Muscle layer of duodenum (tissue), 2 donors: ENCODE data around the gene RPL12.

ENCODE experiments used
- H3K27ac ChIP-seq: one replicate; pipeline ENCODE4 v1.7.0; 2013; ENCODE audit warnings: mild to moderate bottlenecking, low read length
- H3K27me3 ChIP-seq: one replicate; pipeline ENCODE4 v1.7.0; 2013; ENCODE audit warnings: low read depth, mild to moderate bottlenecking, control low read depth, low read length
- H3K36me3 ChIP-seq, 2 donors: one replicate each; pipeline ENCODE4 v1.7.0; 2013; ENCODE audit warnings: low read length in 2 of 2, control low read depth in 1 of 2, mild to moderate bottlenecking in 1 of 2; ENCODE audit not compliant: insufficient read depth in 2 of 2, control insufficient read depth in 1 of 2
- H3K4me1 ChIP-seq, 2 donors: one replicate each; pipeline ENCODE4 v1.7.0; 2013; ENCODE audit warnings: low read length in 2 of 2, mild to moderate bottlenecking in 2 of 2, control low read depth in 1 of 2, moderate library complexity in 1 of 2; ENCODE audit not compliant: insufficient read depth in 2 of 2, control insufficient read depth in 1 of 2
- H3K4me3 ChIP-seq, 2 donors: one replicate each; pipeline ENCODE4 v1.7.0; 2013; ENCODE audit warnings: low read length in 2 of 2, low read depth in 1 of 2, mild to moderate bottlenecking in 1 of 2
- H3K9me3 ChIP-seq, 2 donors: one replicate each; pipeline ENCODE4 v1.7.0; 2013; ENCODE audit warnings: low read length in 2 of 2, control low read depth in 1 of 2, mild to moderate bottlenecking in 1 of 2; ENCODE audit not compliant: control insufficient read depth in 1 of 2
- donor health status: healthy.

RPL12 gene

DNA sequence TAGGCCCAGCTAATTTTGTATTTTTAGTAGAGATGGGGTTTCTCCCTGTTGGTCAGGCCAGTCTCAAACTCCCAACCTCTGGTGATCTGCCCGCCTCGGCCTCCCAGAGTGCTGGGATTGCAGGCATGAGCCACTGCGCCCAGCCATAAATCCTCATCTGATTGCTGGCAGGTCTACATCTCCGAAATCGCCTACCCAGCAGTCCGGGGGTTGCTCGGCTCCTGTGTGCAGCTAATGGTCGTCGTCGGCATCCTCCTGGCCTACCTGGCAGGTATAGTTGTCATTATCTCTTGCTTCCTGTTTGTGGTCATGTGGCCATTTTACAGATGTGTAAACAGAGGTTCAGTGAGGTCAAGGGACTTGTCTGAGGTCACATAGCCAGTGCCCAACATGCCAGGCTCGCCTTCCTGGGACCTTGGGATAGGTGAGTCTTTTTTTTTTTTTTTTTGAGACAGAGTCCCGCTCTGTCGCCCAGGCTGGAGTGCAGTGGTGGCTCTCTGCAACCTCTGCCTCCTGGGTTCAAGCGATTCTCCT is 51.4 kb downstream of the RPL12 start:
- peaks cover 17 to 32% of the 10 kb centered on the region in 2 donors for H3K36me3 ChIP-seq
- H3K27me3 ChIP-seq, result no peaks in the 10 kb centered on the region
- H3K9me3 ChIP-seq, result no peaks in the 10 kb centered on the region
- no peak overlapping the region for H3K27ac ChIP-seq
- no peak overlapping the region for H3K4me3 ChIP-seq
- peaks cover 0 to 21% of the 10 kb centered on the region in 2 donors for H3K4me1 ChIP-seq

DNA sequence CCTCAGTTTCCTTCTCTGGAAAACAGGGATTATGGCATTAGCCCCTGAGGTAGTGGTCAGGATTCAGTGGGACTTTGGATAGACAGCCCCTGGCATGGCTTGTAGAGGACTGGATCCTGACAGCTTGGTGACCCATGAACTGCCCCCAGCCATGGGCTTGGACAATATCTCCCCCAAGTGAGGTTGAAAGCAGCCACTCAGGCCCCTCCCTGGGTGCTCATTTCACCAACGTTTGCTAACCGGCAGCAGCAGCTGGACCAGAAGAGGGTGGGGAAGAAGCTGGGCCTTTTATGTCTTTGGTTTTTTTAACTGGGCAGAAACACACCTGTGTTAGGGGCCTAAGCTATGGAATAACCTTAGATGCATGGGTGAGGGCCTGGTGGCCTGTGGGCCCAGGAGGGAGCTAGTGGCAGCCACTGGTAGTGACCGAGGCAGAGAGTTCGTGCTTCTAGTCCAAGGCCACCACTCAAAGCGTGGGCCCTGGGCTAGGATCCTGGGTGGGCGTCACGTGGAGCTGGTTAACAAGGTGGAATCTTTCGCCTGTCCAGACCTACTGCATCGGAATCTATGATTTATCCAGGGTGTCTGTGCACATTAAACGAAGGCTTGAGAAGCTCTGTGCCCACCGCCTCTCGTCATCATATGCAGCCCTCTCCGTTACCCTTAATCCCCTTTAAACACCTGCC is 52.3 kb downstream of the RPL12 start:
- peak overlapping the region; percentile 29 for H3K27ac ChIP-seq
- H3K4me3 ChIP-seq, result peak overlapping the region; percentile 63 to 86
- no peaks in the 10 kb centered on the region for H3K27me3 ChIP-seq
- peaks cover 10 to 22% of the 10 kb centered on the region in 2 donors for H3K36me3 ChIP-seq
- no peaks in the 10 kb centered on the region for H3K9me3 ChIP-seq
- peaks cover 0 to 21% of the 10 kb centered on the region in 2 donors for H3K4me1 ChIP-seq

DNA sequence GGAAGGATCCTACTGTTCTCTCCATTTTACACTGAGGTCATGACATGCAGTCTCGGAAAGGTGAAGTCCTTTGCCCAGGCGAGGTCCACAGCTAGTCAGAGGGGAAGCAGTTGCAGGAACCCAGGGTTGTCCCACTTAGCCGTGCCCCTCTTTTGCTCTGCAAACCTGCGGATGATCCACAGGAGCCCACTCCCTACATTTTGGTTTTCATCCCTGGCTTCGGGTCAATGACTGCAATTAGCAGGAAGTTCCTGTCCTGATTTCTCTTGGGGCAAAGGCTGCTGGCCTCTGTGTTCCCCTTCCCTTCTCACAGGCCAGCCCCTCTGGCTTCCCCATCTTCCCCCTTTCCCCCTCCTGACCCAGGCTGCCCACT is 52.9 kb downstream of the RPL12 start:
- Histone ChIP-seq H3K36me3 (peaks cover 9 to 16% of the 10 kb centered on the region in 2 donors), H3K27me3 (no peaks in the 10 kb centered on the region), H3K4me3 (peak overlapping the region; percentile 63 to 86), H3K4me1 (peaks cover 0 to 21% of the 10 kb centered on the region in 2 donors), H3K27ac (peak overlapping the region; percentile 29), H3K9me3 (no peaks in the 10 kb centered on the region)
